HepG2 (cell line): Measurements from ENCODE around the gene DNAJC24. TPM values are rescaled to one million over a fixed set of nuclear protein-coding genes. Genes with fewer than 3 reads are reported as not detected.

ENCODE experiments used
- ATAC-seq: fragments of 200-7000 bp; cut with Tn5 transposase; 3 replicates; pipeline ENCODE4 v1.9.1; 2020; ENCODE audit warnings: mild to moderate bottlenecking, moderate library complexity
- BruUV-seq: library from RNA; stranded (reverse); fragments of 400-500 nt; replicated peaks from 2 replicates; lab custom pipeline; 2021; lab: Mats Ljungman, UMichigan
- CTCF ChIA-PET: fragments of 300-600 bp; formaldehyde crosslinking; extraction: SDS; loops from one replicate; lab custom pipeline; 2021; ENCODE audit warnings: low total read pairs, inconsistent platforms, low intra/inter-chr PET ratio; lab: Yijun Ruan, JAX
- POLR2A ChIA-PET: fragments of 350-600 bp; sonication (Branson Sonifier 250); formaldehyde crosslinking; loops from one replicate; lab custom pipeline; 2020; ENCODE audit warnings: antibody characterized with exemption, inconsistent platforms; lab: Yijun Ruan, JAX
- DNase-seq: peaks from one replicate; pipeline ENCODE4 v3.0.0-alpha.2; 2015; ENCODE audit warnings: low spot score
- FAIRE-seq: peaks from 3 replicates; lab custom pipeline; 2011; peaks lifted over from hg19 to GRCh38; lab: Jason Lieb, UNC
- H2AFZ ChIP-seq: one replicate; pipeline ENCODE4 v1.6.1; 2011; ENCODE audit warnings: low read length, inconsistent platforms
- H3K27ac ChIP-seq: fragments of 300-600 bp; 3 replicates; pipeline ENCODE4 v1.8.0; 2011; ENCODE audit warnings: mixed run types, mild to moderate bottlenecking, mixed read lengths, low read length, inconsistent platforms; ENCODE audit not compliant: insufficient read depth; ENCODE audit errors: extremely low read length
- H3K27me3 ChIP-seq, 2 experiments: fragments of 200-600 bp in 1 of 2; 2 replicates in 1 of 2; 3 replicates in 1 of 2; pipeline versions ENCODE4 v1.6.0 to v1.8.0; 2011; ENCODE audit warnings: low read length in 2 of 2, mild to moderate bottlenecking in 2 of 2, moderate library complexity in 2 of 2, inconsistent platforms in 1 of 2; ENCODE audit not compliant: insufficient read depth in 2 of 2, control insufficient read depth in 1 of 2
- H3K36me3 ChIP-seq, 2 experiments: fragments of 200-600 bp in 1 of 2; replicated peaks in 1 of 2; 2 replicates in 1 of 2; 3 replicates in 1 of 2; pipeline versions ENCODE4 v1.5.1 to v1.8.0; 2011; ENCODE audit warnings: low read length in 2 of 2, inconsistent platforms in 1 of 2; ENCODE audit not compliant: insufficient read depth in 2 of 2, control insufficient read depth in 1 of 2
- H3K4me1 ChIP-seq: 2 replicates; pipeline ENCODE4 v1.5.1; 2012; ENCODE audit warnings: low read length, inconsistent platforms; ENCODE audit not compliant: insufficient read depth
- H3K4me2 ChIP-seq: 2 replicates; pipeline ENCODE4 v1.6.0; 2011; ENCODE audit warnings: low read depth, low read length, inconsistent platforms
- H3K4me3 ChIP-seq, 3 experiments: fragments of 200-600 bp in 1 of 3; sonication (generic), shearing (Covaris generic) in 1 of 3; replicated peaks in 1 of 3; 2 replicates each; pipeline ENCODE4 v1.5.1; 2011 to 2016; ENCODE audit warnings: low read length in 3 of 3, inconsistent platforms in 2 of 3, low read depth in 2 of 3, mild to moderate bottlenecking in 2 of 3, control low read depth in 1 of 3, mixed read lengths in 1 of 3; ENCODE audit not compliant: insufficient read depth in 1 of 3
- H3K79me2 ChIP-seq: one replicate; pipeline ENCODE4 v1.6.1; 2011; ENCODE audit warnings: low read length, inconsistent platforms; ENCODE audit not compliant: insufficient read depth
- H3K9ac ChIP-seq: 2 replicates; pipeline ENCODE4 v1.6.0; 2011; ENCODE audit warnings: mild to moderate bottlenecking, low read depth, low read length, inconsistent platforms; ENCODE audit not compliant: insufficient read depth
- H3K9me3 ChIP-seq: 2 replicates; pipeline ENCODE4 v1.5.1; 2012; ENCODE audit warnings: mild to moderate bottlenecking, low read length
- H4K20me1 ChIP-seq: 2 replicates; pipeline ENCODE4 v1.6.0; 2011; ENCODE audit warnings: inconsistent platforms, mild to moderate bottlenecking, low read length, moderate library complexity; ENCODE audit not compliant: insufficient read depth
- GATAD2A ChIP-seq: IDR thresholded peaks from 2 replicates; pipeline ENCODE4 v1.6.1; 2016
- HMG20A ChIP-seq: IDR thresholded peaks from 2 replicates; pipeline ENCODE4 v1.6.1; 2016; ENCODE audit warnings: borderline replicate concordance
- KMT2A ChIP-seq: sonication (generic); formaldehyde crosslinking; IDR thresholded peaks from 2 replicates; pipeline ENCODE4 v1.4.0; 2020; ENCODE audit warnings: missing genetic modification reagents
- MED1 ChIP-seq: sonication (generic); formaldehyde crosslinking; IDR thresholded peaks from 2 replicates; pipeline ENCODE4 v1.4.0; 2020; ENCODE audit warnings: missing genetic modification reagents
- NRL ChIP-seq: sonication (generic); formaldehyde crosslinking; IDR thresholded peaks from 2 replicates; pipeline ENCODE4 v1.5.0; 2020; ENCODE audit warnings: missing genetic modification reagents, mild to moderate bottlenecking, moderate library complexity, borderline replicate concordance
- PHF8 ChIP-seq: sonication (generic); formaldehyde crosslinking; IDR thresholded peaks from 2 replicates; pipeline ENCODE4 v1.5.0; 2020; ENCODE audit warnings: missing genetic modification reagents
- SP4 ChIP-seq: sonication (generic); formaldehyde crosslinking; IDR thresholded peaks from 2 replicates; pipeline ENCODE4 v1.8.1; 2023; ENCODE audit warnings: mild to moderate bottlenecking, missing genetic modification reagents
- SRSF9 ChIP-seq: fragments of 200-400 bp; formaldehyde crosslinking; IDR thresholded peaks from 2 replicates; pipeline ENCODE4 v1.6.1; 2018; ENCODE audit warnings: borderline replicate concordance, mild to moderate bottlenecking, low read depth, low read length; ENCODE audit not compliant: insufficient read depth, poor library complexity, severe bottlenecking
- STAT5B ChIP-seq: sonication (generic); formaldehyde crosslinking; IDR thresholded peaks from 2 replicates; pipeline ENCODE4 v1.4.0; 2020; ENCODE audit warnings: missing genetic modification reagents
- TOPORS ChIP-seq: sonication (generic); formaldehyde crosslinking; IDR thresholded peaks from 2 replicates; pipeline ENCODE4 v1.8.0; 2023; ENCODE audit warnings: mild to moderate bottlenecking, missing genetic modification reagents
- ZFP62 ChIP-seq: sonication (generic); formaldehyde crosslinking; IDR thresholded peaks from 2 replicates; pipeline ENCODE4 v1.4.0; 2020; ENCODE audit warnings: missing genetic modification reagents
- ZNF260 ChIP-seq: sonication (generic); formaldehyde crosslinking; IDR thresholded peaks from 2 replicates; pipeline ENCODE4 v1.4.0; 2020; ENCODE audit warnings: missing genetic modification reagents, low read depth, mild to moderate bottlenecking, borderline replicate concordance
- ZNF296 ChIP-seq: sonication (generic); formaldehyde crosslinking; conservative IDR thresholded peaks from 2 replicates; pipeline ENCODE4 v1.5.0; 2020; ENCODE audit warnings: mild to moderate bottlenecking, missing genetic modification reagents
- ZNF672 ChIP-seq: sonication (generic); formaldehyde crosslinking; IDR thresholded peaks from 2 replicates; pipeline ENCODE4 v1.8.1; 2022; ENCODE audit warnings: missing genetic modification reagents
- ZSCAN30 ChIP-seq: sonication (generic); formaldehyde crosslinking; IDR thresholded peaks from 2 replicates; pipeline ENCODE4 v1.5.0; 2020; ENCODE audit warnings: mild to moderate bottlenecking, missing genetic modification reagents
- in situ Hi-C: cut with HindIII; loops from 2 replicates; pipeline ENCODE4 v1.10.0; 2017; ENCODE audit warnings: low pct_unique_long_range_greater_than_20kb; ENCODE audit not compliant: extremely low pct_ligation_motif_present
- intact Hi-C: fragments of 100-400 bp; cut with micrococcal nuclease; formaldehyde crosslinking; loops from one replicate; pipeline ENCODE4 v1.10.0; 2022; ENCODE audit not compliant: unreplicated experiment
- polyA plus RNA-seq, 8 experiments: library from polyadenylated mRNA; depleted of rRNA in 3 of 8; stranded (reverse) in 7 of 8; unstranded in 1 of 8; fragments of >200 nt; fragmentation: Illumina TruSeq in 4 of 8; extraction: Trizol in 4 of 8; gene quantifications; 2 replicates each; pipeline versions ENCODE4 v1.2.1 to v1.2.3, GENCODE V29; 2011 to 2016; ENCODE audit warnings: low read depth in 4 of 8, missing spikeins in 1 of 8, mixed read lengths in 1 of 8; ENCODE audit not compliant: insufficient read depth in 1 of 8
- total RNA-seq, 5 experiments: library from RNA; depleted of rRNA; stranded (reverse); fragments of >200 nt; fragmentation: Illumina TruSeq; extraction: Trizol; gene quantifications; 2 replicates each; pipeline ENCODE4 v1.2.3, GENCODE V29; 2016; ENCODE audit warnings: low read depth in 1 of 5
- TF ChIP-seq, protein P1 (sequence below): sonication (generic); IDR thresholded peaks from 2 replicates; pipeline ENCODE4 v1.6.1; 2016; ENCODE audit warnings: low read depth, borderline replicate concordance
- TF ChIP-seq, protein P2 (sequence below): sonication (generic); formaldehyde crosslinking; IDR thresholded peaks from 2 replicates; pipeline ENCODE4 v1.8.0; 2022; ENCODE audit warnings: mild to moderate bottlenecking, missing genetic modification reagents, moderate library complexity
- TF ChIP-seq, protein P3 (sequence below): IDR thresholded peaks from 2 replicates; pipeline ENCODE4 v1.6.1; 2016; ENCODE audit warnings: missing compliant biosample characterization, missing genetic modification reagents, borderline replicate concordance
- TF ChIP-seq, protein P4 (sequence below): sonication (generic); formaldehyde crosslinking; IDR thresholded peaks from 2 replicates; pipeline ENCODE4 v1.4.0; 2020; ENCODE audit warnings: missing genetic modification reagents, borderline replicate concordance

The DNAJC24 gene
- total and polyA plus RNA-seq, 2 of the 13 experiments (the other 11 are each of a cell fraction or from before 2014, with no cell fraction given): 10.5 to 13.7 TPM

DNA sequence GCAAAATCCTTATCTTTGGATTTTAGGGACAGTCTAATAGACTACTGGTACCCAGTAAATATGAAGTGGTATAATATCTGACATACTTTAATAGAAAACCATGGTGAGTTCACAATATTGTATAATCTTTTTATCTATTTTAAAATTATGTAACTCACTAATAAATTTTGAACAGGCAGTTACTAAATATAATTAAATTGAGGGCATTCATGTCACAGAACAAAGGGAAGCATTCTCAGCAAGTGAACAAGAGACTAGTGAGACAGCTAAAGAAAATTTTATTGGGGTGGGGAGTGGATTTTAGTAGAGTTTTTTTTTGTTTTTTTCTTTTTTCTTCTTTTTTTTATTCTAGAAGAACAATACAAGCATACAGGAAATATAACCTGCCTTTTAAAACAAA, 55.0 kb downstream of the DNAJC24 start:
- Histone ChIP-seq H3K4me1 (no peaks in the 10 kb centered on the region), H3K36me3 (no peaks in the 10 kb centered on the region), H3K27me3 (no peaks in the 10 kb centered on the region), H3K9me3 (no peaks in the 10 kb centered on the region), H3K4me3 (no peak overlapping the region), H4K20me1 (no peaks in the 10 kb centered on the region), H3K9ac (no peak overlapping the region), H3K79me2 (no peaks in the 10 kb centered on the region), H2AFZ (no peak overlapping the region), H3K4me2 (no peak overlapping the region), H3K27ac (no peak overlapping the region)
- DNase-seq: no peak
- intact Hi-C loops: no loop called here
- ATAC-seq: no peak
- no TSS peak for BruUV-seq
- in situ Hi-C loops: no loop called here
- no peak for FAIRE-seq
- TF ChIP-seq MED1 (no peak), GATAD2A (CRISPR knock-in tag) (no peak), NRL (no peak), STAT5B (no peak), SP4 (CRISPR knock-in tag) (no peak), ZSCAN30 (CRISPR knock-in tag) (no peak), ZNF260 (CRISPR knock-in tag) (no peak), ZNF672 (CRISPR knock-in tag) (no peak), KMT2A (no peak), SRSF9 (no peak), HMG20A (CRISPR knock-in tag) (no peak), ZNF296 (CRISPR knock-in tag) (no peak), ZFP62 (no peak), TOPORS (CRISPR knock-in tag) (no peak), PHF8 (no peak)
- TF ChIP-seq, protein P1, sequence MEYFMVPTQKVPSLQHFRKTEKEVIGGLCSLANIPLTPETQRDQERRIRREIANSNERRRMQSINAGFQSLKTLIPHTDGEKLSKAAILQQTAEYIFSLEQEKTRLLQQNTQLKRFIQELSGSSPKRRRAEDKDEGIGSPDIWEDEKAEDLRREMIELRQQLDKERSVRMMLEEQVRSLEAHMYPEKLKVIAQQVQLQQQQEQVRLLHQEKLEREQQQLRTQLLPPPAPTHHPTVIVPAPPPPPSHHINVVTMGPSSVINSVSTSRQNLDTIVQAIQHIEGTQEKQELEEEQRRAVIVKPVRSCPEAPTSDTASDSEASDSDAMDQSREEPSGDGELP: no peak
- TF ChIP-seq, protein P2, sequence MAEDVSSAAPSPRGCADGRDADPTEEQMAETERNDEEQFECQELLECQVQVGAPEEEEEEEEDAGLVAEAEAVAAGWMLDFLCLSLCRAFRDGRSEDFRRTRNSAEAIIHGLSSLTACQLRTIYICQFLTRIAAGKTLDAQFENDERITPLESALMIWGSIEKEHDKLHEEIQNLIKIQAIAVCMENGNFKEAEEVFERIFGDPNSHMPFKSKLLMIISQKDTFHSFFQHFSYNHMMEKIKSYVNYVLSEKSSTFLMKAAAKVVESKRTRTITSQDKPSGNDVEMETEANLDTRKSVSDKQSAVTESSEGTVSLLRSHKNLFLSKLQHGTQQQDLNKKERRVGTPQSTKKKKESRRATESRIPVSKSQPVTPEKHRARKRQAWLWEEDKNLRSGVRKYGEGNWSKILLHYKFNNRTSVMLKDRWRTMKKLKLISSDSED (CRISPR knock-in tag): no peak
- TF ChIP-seq, protein P3, sequence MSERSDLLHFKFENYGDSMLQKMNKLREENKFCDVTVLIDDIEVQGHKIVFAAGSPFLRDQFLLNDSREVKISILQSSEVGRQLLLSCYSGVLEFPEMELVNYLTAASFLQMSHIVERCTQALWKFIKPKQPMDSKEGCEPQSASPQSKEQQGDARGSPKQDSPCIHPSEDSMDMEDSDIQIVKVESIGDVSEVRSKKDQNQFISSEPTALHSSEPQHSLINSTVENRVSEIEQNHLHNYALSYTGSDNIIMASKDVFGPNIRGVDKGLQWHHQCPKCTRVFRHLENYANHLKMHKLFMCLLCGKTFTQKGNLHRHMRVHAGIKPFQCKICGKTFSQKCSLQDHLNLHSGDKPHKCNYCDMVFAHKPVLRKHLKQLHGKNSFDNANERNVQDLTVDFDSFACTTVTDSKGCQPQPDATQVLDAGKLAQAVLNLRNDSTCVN (CRISPR knock-in tag): no peak
- TF ChIP-seq, protein P4, sequence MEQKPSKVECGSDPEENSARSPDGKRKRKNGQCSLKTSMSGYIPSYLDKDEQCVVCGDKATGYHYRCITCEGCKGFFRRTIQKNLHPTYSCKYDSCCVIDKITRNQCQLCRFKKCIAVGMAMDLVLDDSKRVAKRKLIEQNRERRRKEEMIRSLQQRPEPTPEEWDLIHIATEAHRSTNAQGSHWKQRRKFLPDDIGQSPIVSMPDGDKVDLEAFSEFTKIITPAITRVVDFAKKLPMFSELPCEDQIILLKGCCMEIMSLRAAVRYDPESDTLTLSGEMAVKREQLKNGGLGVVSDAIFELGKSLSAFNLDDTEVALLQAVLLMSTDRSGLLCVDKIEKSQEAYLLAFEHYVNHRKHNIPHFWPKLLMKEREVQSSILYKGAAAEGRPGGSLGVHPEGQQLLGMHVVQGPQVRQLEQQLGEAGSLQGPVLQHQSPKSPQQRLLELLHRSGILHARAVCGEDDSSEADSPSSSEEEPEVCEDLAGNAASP (CRISPR knock-in tag): no peak
- POLR2A ChIA-PET: no interaction called here
- CTCF ChIA-PET: no interaction called here
